Measurements from ENCODE around the gene URB1. TPM values are rescaled to one million over a fixed set of nuclear protein-coding genes. Genes with fewer than 3 reads are reported as not detected.

URB1 gene
- total and polyA plus RNA-seq, 9 of the 15 experiments (the other 6 are each of a cell fraction or from before 2014, with no cell fraction given), result 0.97 to 53.6 (median 21.5) TPM

DNA sequence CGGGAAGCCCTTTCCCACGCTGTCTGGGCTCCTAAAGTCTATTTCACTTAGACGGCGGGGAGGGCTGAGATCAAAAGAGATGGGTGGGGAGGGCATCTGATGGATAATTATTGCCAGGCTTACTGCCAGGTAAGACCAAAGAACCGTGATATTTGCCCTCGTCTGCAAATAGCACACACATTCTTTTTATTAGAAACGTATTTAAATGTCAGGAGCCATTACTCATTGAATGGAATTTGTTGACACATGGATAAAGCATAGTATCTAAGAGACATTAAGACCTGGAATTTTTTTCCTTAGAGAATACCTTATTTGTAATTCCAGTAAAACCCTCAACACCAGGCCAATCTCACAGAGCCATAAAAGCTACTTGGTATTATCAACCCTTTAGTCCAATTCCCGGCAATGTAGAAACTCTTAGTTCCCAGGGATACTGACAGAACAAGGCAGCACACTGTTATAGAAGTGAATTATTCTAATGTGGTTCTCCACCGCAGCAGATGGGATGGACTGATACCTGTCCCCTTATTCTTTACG is 10.6 kb downstream of the URB1 start (continued):
- TF ChIP-seq CCNT2 (IDR thresholded peaks at IDR 0.05; ENCODE audit: borderline replicate concordance, extremely low read depth, insufficient read length, low read depth, low read length), result no peak

DNA sequence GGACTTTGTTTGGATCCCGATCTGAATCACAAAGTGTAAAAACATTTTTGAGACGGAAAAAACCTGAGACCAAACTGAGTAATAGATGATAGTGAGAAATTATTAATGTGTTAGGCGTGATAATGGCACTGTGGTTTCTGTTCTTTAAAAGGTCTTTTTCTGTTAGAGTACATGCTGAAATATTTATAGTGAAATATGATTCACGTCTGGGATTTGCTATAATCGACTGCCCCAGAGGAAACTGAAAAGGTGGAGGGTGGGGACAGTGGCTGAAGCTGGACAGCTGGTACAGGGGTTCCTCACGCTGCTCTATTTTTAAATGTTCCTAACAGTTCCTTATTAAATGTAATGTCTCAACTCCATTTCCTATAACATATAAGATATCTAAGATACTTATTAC is 11.2 kb downstream of the URB1 start:
- no peak for ATAC-seq
- H3K4me1 ChIP-seq (replicated peaks in 1 of 2; ENCODE audit: control insufficient read depth in 2 of 2, insufficient read depth in 2 of 2, low read length in 2 of 2), result no peaks in the 10 kb centered on the region
- H3K27me3 ChIP-seq (ENCODE audit: control insufficient read depth in 2 of 2, insufficient read depth in 2 of 2, low read length in 2 of 2), result no peaks in the 10 kb centered on the region
- peaks cover 38% of the 10 kb centered on the region for H3K79me2 ChIP-seq (ENCODE audit: control insufficient read depth, insufficient read depth, low read length)
- in situ Hi-C loops (cut with MboI) (no loop called here), intact Hi-C loops (cut with micrococcal nuclease) (no loop called here)
- H3K36me3 ChIP-seq (ENCODE audit: control insufficient read depth, insufficient read depth, low read length), result peaks cover 97% of the 10 kb centered on the region
- ChIA-PET POLR2A (interaction anchor here (0.7 kb wide), 1 partner anchor 19 kb away, joined by 3 read pairs; no protein-coding TSS in a partner anchor), CTCF (ENCODE audit: low intra/inter-chr PET ratio) (no interaction called here)
- FAIRE-seq, result no peak
- no peak overlapping the region for H3K9ac ChIP-seq (ENCODE audit: insufficient read depth in 1 of 2, low read depth in 2 of 2, low read length in 2 of 2)
- H3K27ac ChIP-seq (ENCODE audit: extremely low read depth, low read depth, low read length), result no peak overlapping the region
- WGBS (ENCODE audit: insufficient coverage, low coverage, missing lambda C conversion rate), result 90% methylated on average over 6 of the region's 6 CpGs
- no peaks in the 10 kb centered on the region for H3K9me1 ChIP-seq (ENCODE audit: control insufficient read depth, insufficient read depth, low read length)
- H2AFZ ChIP-seq (ENCODE audit: low read depth, low read length), result no peak overlapping the region
- no TSS peak for BruUV-seq (replicated peaks)
- H3K4me2 ChIP-seq (ENCODE audit: insufficient read depth, low read length), result no peak overlapping the region
- TF ChIP-seq SIX5 (IDR thresholded peaks at IDR 0.05; ENCODE audit: borderline replicate concordance in 1 of 2, insufficient read depth in 1 of 2, low read depth in 1 of 2, low read length in 2 of 2), result no peak
- no peak for TF ChIP-seq ZBTB8A (IDR thresholded peaks at IDR 0.05; ENCODE audit: partially characterized antibody)
- TF ChIP-seq, protein P1, sequence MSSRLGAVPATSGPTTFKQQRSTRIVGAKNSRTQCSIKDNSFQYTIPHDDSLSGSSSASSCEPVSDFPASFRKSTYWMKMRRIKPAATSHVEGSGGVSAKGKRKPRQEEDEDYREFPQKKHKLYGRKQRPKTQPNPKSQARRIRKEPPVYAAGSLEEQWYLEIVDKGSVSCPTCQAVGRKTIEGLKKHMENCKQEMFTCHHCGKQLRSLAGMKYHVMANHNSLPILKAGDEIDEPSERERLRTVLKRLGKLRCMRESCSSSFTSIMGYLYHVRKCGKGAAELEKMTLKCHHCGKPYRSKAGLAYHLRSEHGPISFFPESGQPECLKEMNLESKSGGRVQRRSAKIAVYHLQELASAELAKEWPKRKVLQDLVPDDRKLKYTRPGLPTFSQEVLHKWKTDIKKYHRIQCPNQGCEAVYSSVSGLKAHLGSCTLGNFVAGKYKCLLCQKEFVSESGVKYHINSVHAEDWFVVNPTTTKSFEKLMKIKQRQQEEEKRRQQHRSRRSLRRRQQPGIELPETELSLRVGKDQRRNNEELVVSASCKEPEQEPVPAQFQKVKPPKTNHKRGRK (tag; IDR thresholded peaks at IDR 0.05), result no peak
- no peak for TF ChIP-seq ETS2 (tag; IDR thresholded peaks at IDR 0.05; ENCODE audit: borderline replicate concordance, poor library complexity, severe bottlenecking)
- no peak for TF ChIP-seq KLF10 (CRISPR knock-in tag; IDR thresholded peaks at IDR 0.05)
- TF ChIP-seq ZNF354B (CRISPR knock-in tag; IDR thresholded peaks at IDR 0.05), result no peak
- TF ChIP-seq NBN (IDR thresholded peaks at IDR 0.05; ENCODE audit: low read depth), result no peak
- no peak for DNase-seq (ENCODE audit: extremely low read depth in 1 of 4, low spot score in 3 of 4)
- no peak overlapping the region for H3K4me3 ChIP-seq
- no peaks in the 10 kb centered on the region for H3K9me3 ChIP-seq (replicated peaks; ENCODE audit: control insufficient read depth, insufficient read depth, low read depth, low read length)
- peaks cover 14% of the 10 kb centered on the region; the same call in 1 of the 2 replicates for H4K20me1 ChIP-seq (replicated peaks; ENCODE audit: control insufficient read depth, insufficient read depth, low read length)
